Colon (tissue), 2 donors: ENCODE results near the gene LTBP2.

Experiments used
- FAIRE-seq: peaks from 2 replicates; lab custom pipeline; 2012; peaks lifted over from hg19 to GRCh38; lab: Jason Lieb, UNC
- donor health status: control.
- donor health status: control.

LTBP2 gene

GRCh38 chr14:74589291-74589879, 22.7 kb downstream of the LTBP2 start:
- FAIRE-seq: no peak

DNA sequence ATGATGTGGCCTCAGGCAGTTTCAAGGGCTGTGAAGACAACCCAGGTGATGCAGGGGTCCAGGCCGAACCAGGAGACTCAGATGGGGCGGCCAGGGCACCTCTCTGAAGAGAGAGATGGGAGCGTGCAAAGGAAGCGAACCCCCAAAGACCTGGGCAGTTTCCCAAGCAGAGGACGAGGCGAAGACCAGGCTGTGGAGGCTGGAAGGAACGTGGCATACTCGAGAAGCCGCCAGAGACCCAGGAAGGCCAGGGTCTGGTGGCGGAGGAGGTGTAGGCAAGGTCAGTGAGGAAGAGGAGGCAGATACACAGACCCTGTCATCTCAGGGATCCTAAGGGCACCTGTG, 24.7 kb downstream of the LTBP2 start:
- no peak for FAIRE-seq

DNA sequence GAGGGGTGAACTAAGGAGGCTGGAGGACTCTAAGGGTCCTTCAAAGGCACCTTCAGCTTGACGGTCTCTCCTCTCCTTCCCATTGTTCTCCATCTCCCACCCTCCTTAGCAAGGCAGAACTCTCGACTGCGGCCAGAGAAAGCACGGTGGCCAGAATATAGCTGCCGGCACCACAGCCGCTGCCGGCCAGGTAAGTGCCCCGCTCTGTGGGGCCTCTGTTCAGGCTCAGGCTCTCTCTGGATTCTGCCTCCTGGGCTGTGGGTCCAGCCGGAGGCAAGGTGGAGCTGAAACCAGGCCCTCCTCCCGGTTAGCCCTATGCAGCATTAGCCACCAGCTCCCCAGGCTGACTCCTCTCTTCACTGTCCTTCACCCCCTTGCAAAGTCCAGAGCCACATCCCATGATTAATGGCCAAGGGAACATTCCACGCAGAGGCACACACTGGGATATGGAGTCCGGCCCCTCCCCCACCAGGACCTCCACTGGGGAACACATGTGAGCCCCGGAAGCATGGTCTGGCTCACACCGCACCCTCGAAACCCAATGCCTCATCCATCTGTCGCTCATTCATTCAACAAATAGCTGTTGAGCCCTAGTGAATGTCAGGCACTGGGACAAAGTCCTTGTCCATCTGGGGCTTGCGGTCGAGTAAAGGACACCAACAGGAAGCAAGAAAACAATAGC, 25.2 kb downstream of the LTBP2 start:
- no peak for FAIRE-seq

DNA sequence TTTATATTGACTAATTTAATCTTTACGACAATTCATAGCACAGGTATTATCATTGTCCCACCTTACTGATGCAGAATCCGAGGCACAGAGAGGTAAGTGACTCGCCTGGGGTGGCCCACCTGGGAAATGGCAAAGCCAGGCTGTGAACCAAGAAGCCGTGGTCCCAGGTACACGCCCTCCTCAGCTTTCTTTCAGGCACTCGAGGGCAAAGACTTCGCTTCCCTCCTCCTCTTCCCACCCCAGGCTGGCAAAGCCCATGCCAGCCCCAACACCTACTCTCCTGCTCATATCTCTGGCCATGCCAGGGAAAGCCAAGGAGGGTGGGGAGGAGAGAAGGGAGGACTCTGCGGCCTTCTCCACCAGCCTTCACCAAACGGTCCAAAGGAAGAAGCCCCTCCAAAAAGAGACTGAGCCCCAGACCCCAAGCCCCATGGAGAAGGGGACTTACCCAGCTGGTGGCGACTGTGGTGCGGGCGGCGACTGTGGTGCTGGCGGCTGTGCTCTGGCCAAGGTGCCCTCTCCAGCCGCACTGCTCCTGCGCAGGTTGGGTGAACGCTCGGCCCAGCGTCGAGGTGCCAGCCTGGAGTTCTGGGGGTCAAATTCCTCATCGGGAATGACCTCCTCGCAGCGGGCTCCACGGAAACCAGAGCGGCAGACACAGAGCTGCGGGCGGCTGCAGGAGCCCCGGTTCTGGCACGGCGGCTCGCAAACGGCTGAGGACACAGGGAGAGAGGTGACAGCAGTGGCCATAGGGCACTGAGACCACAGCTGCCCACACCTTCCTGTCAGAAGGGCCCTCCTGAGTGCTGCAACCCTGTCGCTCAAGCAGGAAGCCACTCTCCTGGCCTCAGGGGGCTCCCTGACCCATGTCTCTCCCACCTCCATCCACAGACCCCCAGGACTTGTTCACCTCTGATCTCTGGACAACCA, 26.4 kb downstream of the LTBP2 start:
- no peak for FAIRE-seq

DNA sequence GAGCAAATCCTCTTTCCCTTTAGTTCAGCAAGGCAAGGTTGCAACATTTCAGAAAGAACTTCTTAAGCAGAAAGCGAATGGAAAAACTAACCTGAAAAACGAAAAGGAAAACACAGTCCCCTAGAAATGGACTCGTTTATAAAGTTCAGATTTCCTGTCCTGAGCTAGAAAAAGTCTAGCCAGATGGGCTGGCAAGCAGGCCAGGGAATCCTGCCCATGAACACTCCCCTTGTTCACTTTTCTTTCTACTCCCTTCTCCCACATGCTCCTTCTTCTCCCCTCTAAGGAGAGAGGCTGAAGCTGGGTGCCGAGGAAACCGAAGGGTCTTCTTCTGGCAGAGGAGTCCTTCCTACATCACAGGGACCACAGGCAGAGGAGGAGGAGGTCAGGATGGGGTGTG, 27.1 kb downstream of the LTBP2 start:
- FAIRE-seq: no peak

DNA sequence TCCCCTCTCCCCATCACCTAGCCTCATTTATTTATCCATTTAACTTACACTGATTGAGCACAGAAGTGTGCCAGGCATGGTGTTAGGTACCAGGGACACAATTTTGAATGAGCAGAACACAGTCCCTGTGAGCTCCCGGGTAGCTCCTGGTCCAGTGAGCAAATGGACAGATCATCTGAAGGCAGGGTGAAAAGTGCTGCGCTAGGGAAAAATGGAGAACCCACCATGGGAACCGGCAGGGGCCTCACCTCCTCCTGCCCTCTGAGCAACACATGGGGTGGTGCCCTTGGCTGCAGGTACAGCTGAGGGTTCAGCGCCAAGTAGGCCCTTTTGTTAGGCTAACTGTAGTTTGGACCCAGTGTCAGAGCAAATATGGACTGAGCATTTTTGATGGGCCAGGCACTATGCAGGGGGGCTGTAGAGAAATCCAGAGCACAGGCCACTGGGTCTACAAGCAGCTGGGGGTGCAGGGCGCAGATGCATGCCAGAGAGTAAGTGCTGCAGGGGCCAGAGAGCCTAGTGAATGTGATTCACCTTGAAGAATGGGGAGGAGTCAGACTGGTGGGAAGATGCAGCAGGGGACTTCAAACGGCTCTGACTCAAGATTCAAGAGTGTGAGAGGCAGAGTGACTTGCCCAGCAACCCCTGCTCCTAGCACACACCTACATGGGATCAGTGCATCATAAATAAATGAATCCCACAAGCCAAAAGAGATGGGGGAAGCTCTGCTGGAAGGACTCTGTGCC, 28.2 kb downstream of the LTBP2 start:
- FAIRE-seq: no peak

DNA sequence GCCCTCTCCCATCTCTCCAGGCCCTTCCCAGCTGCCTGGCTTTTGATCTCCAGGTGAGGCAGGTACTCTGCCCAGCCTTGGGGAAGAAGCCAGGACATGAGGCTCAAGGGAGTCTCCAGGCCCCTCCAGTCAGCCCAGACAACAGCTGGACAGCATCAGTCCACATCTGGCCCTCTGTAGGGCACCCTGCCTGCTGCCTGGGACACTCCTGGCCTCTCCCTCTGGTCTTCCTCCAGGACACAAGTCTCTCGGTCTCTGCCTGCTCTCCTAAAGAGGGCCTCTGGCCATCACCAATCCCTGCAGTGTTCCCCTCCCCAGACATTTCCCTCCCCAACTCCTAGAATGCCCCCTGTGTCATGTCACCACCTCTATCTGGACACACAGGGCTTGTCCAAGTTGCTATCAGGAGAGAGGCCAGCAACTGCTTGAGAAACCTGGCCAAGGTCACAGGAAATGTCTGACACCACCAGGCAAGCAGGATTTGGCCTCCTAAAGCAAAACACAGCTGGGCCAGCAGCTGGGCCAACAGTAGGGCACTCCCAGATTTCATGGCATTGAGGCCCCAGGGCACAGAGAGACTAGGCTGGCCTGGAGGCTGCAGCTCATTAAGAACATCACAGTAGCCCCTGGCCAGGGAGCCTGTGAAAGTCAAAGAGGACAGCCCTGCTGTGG, 29.0 kb downstream of the LTBP2 start:
- FAIRE-seq: no peak

GRCh38 chr14:74580275-74580672, 31.8 kb downstream of the LTBP2 start:
- FAIRE-seq: no peak

GRCh38 chr14:74579447-74580274, 32.4 kb downstream of the LTBP2 start:
- FAIRE-seq: no peak

GRCh38 chr14:74578479-74578878, 33.6 kb downstream of the LTBP2 start:
- FAIRE-seq: no peak

DNA sequence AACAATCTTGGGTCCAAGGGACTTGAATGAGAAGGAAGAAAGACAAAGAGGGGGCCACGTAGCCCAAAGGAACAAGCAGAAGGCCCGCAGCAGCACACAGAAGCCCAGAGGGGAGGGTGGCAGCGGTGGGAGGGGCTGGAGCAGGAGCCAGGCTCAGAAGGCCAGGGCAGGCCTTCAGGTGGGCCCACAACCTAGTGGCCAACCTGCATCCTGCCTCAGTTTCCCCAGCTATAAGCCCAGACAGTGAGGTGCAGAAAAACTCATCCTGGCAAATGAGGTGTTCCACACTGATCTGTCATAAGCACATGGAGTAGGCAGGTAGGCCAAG, 34.1 kb downstream of the LTBP2 start:
- FAIRE-seq: no peak

- no peak for FAIRE-seq
Observed at GRCh38 chr14:74577247-74577947, 34.6 kb downstream of the LTBP2 start.

- FAIRE-seq: no peak
Observed at GRCh38 chr14:74575936-74576335, 36.1 kb downstream of the LTBP2 start.

DNA sequence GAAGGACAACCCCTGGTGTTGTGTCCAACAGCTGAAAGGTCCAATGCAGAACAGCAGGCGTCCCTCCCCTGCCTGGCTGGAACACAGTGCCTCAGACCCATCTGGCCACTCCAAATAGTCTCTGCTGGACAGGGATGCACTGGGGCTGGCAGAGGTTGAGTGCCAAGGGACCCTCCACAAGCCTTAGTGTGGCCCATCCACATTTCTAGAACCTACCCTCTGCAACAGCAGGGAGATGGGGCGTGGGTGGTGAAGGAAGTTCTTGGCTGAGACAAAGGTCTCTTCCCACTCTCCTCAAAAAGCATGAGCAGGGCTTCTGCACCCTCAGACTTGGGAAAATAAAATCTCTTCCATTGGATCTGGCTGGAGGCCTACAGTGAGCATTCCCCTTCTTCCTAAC, 36.5 kb downstream of the LTBP2 start:
- FAIRE-seq: no peak

- FAIRE-seq: no peak
Observed at GRCh38 chr14:74574706-74575105, 37.3 kb downstream of the LTBP2 start.

DNA sequence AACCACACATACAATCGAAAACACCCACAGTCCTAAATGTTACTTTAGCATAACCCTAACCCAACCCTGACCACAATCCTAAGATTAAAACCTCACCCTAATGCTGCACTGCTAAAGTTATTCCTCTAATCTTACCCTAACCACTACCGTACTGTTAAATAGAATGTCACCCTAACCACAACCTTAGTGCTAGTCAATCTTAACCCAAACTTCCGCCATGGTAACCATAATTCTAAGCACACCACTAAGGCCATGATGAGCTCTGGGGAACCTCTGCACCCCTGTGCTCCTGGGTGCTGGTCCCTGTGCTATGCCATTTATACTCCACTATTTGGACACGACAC, 38.0 kb downstream of the LTBP2 start:
- FAIRE-seq: no peak

- FAIRE-seq: no peak
Observed at GRCh38 chr14:74573421-74574089, 38.5 kb downstream of the LTBP2 start.

GRCh38 chr14:74572726-74573301, 39.2 kb downstream of the LTBP2 start:
- no peak for FAIRE-seq

GRCh38 chr14:74571901-74572725, 39.9 kb downstream of the LTBP2 start:
- no peak for FAIRE-seq
